DMS79 (cell line): ENCODE results near the gene NKD1.

Experiments used
- DNase-seq: peaks from one replicate; lab custom pipeline; 2025; lab: John Stamatoyannopoulos, UW

Gene NKD1

GRCh38 chr16:50631985-50632576 is 83.9 kb downstream of the NKD1 start:
- no peak for DNase-seq

DNA sequence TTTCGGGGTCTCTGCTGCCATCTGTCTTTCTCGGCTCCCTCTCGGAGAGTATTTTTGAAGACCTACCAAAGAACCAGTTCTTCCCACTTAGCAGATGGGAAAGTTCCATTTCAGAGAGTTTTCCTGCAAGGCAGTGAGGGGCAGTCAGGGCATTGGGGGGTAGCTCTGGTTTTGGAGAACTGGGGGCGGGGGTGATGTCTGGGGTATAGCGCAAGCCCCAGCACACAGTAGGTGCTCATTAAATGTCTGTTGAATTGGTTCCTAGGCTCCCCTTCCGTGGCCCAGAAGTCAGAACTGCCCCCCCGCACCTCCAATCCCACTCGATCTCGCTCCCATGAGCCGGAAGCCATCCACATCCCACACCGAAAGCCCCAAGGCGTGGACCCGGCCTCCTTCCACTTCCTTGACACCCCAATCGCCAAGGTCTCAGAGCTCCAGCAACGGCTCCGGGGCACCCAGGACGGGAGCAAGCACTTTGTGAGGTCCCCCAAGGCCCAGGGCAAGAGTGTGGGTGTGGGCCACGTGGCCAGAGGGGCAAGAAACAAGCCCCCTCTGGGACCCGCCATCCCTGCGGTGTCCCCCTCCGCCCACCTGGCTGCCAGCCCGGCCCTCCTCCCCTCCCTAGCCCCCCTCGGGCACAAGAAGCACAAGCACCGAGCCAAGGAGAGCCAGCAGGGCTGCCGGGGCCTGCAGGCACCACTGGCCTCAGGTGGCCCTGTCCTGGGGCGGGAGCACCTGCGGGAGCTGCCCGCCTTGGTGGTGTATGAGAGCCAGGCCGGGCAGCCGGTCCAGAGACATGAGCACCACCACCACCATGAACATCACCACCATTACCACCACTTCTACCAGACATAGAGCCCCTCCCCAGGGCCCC is 85.0 kb downstream of the NKD1 start:
- no peak for DNase-seq

- no peak for DNase-seq
Observed at GRCh38 chr16:50634090-50634489, 85.9 kb downstream of the NKD1 start.

- DNase-seq, result no peak
Observed at GRCh38 chr16:50634947-50635346, 86.8 kb downstream of the NKD1 start.

DNA sequence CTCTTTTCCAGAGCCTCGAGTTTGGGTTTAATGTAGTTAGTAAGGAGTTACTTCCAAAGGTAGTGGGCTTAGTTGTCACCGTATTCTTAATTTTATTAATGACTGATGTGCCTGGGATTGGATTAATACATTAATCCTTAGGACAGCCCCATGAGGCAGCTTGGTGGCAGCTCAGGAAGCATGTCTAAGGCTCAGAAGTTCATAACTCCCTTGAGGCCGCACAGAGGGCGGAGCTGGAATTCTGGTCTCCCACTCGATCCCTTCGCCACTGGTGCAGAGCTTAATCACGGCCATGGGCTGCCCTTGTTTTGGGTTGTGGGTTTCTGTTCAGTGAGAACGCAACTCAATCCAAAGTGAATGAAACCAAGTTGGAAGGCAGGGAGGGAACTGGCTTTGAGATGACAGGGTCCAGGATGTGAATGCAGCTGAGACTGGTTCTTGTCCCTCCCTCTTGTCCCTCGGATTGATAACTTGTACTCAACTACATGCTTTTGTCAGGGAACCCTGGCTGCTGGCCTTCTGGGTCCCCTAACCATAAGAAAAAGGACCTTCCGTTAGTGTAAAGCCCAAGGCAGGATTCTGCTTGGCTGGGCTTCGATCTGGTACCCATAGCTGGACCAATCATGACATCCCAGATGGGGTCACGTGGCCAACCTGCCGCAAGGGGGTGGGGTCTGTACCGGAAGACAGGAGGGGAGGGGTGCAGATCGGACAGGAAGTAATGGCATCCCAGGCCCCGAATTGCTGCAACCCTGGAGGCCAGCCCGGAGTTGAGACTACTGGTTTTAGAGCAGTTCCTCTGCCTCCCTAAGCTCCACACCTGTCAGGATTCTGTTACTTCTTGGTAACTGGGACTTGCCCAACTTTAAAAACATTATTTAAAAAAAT is 87.6 kb downstream of the NKD1 start:
- DNase-seq, result no peak

DNA sequence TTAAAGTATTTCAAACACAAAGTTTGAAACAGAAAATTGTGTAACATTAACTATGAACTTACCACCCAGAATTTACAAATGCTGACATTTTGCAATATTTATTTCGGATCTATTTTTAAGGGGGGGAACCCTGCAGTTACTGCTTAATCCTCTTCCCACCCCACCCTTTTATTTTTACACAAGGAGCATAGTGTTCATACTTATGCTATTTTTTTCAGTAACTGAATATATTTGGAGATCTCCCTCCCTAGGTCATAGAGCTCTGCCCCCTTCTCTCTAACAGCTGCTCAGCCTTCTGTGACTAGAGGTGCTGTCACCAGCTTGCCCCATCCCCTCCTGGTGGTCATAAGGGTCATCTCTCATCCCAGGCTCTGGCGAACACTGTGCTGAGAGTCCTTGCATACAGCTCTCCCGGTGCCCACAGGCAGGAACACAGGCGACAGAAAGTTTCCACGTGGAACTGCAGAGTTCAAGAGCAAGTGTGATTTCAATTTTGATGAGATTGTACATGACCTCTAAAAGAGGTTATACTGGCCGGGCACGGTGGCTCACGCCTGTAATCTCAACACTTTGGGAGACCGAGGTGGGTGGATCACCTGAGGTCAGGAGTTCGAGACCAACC is 88.7 kb downstream of the NKD1 start:
- no peak for DNase-seq

DNA sequence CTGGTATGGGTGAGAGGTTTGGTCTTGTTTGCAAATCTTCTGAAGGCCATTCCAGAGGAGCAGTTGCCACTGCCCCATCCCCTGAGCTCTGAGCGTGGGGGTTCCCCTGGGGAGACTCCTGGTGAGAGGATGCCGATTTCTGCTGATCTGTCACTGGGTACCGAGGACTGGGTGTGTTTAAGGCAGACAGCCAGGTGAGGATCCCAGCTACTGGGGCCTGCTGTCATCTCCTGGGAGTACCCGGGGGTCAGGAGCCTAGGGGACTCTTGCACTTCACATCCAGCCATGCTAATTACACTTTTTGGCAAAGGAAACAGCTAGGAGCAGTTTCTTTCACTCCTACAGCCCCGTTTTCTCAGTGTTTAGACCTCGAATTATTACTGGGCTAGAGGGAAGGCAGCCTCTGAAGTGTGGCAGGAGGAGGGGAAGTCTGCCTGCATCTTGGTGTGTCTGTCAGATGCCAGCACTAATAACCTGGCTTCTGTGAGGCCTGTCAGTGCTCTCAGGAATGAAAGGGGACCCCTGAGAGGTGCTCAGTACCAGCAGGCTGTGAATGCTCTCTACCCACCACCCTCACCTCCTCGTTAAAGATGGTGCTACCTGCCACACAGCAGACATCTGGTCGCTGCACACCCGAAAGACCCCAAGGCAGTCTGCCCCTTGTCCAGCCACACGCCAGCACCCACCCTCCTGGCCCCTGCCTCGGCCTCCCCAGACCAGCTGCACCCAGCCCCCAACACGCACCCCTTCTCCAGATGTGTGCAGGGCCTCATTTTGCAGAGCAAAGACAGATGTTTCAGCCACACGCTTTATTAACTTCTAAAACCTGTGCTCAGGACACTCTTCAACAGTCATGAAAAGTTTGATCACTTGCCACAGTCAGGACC is 89.8 kb downstream of the NKD1 start:
- no peak for DNase-seq

DNA sequence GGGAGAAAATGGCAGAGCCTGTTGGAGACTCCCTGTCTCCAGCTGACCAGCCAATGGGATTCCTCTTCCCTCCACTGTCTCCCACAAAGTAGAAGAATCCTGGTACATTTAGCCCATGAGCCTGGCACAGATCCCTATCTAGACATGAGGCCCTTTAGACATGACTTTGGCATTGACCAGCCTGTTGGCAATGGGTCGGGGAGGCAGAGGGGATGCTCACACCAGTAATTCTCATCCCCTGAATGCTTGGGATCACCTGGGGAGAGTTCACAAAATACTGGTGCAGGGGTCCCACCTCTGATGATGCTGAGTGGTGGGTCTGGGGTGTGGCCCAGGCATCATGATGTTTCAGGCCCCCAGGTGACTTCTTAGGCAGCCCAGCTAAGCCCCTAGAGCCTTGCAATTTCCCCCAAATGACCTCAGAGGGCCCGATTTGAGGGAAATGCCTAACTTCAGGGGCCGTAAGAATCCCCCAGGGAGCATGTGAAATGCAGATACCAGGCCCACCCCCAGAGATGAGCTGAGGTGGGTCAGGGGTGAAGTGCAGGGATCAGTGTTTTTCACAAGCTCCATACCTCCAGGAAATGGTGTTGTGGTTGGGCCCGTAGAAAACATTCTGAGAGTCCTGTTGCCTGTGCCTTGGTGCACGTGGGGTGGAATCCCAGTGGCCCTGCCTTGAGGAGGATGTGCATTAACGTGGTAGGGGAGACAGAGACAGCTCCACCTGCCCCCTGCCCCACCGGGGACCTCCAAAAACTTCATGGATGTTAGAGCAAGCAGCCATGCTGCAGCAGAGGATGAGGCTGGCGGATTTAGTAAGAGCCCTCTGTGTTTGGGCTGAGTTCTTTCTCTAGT is 90.8 kb downstream of the NKD1 start:
- no peak for DNase-seq

- DNase-seq, result no peak
Observed at GRCh38 chr16:50640391-50640790, 92.2 kb downstream of the NKD1 start.

- DNase-seq, result no peak
Observed at GRCh38 chr16:50640919-50641817, 93.0 kb downstream of the NKD1 start.

- DNase-seq, result no peak
Observed at GRCh38 chr16:50641818-50642187, 93.6 kb downstream of the NKD1 start.

DNA sequence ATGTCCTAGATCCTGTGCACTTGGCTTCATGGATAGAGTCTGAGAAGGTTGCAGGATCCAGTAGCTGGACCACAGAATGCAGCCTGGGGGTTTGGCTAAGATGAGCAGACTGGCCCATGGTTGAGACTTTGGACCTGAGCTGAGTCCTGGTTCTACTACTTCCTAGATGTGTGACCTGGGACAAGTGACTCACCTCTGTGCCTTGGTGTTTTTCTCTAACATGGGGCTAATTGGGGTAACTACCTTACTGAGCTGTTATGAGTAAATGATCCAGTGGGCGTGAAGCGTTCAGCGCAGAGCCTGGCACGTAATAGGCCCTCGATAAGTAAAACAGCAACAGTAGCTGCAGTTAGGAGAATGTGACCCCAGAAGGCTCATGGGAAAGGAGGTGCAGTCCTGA is 94.2 kb downstream of the NKD1 start:
- no peak for DNase-seq

GRCh38 chr16:50643192-50643591 is 95.0 kb downstream of the NKD1 start:
- DNase-seq, result no peak

DNA sequence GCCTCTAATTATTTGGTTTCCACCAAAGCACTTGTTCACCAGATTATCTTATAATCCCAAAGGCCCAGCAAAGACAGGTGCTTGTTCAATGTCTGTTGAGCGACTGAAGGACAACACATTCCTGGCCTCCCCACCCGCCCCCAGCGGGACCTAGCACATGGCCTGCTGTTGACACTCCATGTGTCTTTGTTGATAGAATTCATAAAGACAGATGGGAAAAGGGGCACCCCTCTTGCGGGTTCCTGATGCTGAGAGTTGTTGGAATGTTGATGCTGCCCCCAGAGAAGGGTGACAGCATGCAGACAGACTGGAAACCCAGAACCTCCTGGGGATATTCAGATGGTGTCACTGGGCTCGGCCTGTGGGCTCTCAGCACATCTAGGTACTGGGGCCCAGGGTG is 96.0 kb downstream of the NKD1 start:
- DNase-seq, result no peak

DNA sequence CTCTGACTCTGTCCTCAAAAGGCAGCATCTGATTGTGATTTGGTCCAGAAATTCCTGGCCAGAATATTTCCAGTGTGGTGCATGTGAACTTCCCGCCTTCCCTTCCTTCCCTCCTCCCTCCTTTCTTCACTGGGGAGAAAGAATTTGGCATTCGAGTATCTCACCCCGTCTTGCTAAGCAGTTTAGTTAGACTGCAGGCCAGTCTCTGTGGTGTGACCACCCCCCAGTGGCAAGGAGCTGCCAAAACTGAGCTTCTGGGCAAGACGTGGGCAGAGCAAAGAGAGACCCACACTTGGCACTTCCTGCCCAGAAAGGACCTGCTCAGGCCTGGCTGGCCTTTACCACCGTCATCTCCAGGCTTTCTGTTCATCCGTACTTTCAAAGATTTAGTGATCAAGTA is 96.5 kb downstream of the NKD1 start:
- DNase-seq, result no peak

DNA sequence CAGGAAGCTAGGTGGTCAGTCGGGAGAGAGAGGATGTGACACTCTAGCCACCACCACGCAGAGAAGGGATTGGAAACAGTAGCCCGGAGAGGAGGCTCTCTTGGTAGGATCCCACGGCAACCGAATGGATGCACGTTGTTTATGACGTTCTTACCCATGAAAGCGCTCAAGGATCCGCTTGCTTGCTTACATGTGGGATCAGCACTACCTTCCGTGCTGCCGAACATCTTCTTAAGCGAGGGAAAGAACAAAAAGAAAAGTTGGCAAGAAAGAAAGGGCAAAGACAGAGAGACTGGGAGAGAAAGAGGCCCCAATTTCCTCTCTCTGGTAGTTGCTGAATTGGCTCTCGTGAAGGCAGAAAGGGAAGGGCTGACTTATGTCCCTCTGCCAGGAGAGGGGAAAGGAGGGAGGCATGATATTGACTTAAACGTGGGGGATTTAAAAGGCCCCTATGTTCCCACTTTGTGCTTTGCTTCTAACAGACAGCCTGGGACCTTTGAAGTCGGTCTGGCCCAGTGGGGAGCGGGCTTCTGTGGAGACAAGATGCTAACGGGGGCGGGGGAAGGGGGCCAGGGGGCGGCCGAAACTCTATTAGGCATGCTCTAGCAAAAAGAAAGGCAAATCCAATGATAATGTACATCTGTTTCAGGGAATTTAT is 97.5 kb downstream of the NKD1 start:
- DNase-seq, result no peak

- DNase-seq, result no peak
Observed at GRCh38 chr16:50646345-50646744, 98.1 kb downstream of the NKD1 start.

DNA sequence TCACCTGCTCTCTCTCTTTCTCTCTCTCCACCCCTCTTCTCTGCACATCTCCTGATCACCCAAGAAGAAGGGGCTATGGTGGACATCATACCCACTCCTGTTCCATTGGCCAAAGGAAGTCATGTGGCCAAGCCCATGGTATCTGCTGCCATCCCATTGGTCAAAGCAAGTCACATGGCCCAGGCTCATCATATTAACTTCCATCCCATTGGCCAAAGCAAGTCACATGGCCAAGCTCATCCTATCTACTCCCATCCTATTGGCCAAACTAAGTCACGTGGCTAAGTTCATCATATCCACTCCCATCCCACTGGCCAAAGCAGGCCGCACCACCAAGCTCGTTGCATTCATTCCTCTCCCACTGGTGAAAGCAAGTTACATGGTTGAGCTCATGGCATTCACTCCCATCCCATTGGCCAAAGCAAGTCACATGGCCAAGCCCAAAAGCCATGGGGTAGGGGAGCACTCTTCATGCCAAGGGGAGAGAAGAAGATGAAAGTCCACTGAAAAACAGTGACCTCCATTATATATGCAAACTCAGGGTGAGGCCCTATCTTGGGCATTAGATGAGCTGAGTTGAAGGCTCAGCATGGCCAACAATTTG is 103.7 kb downstream of the NKD1 start:
- no peak for DNase-seq
